Mesodermal cell (in vitro differentiated cells): ENCODE data around the gene TUBB4B.

Experiments used
- H3K27ac ChIP-seq: 2 replicates; pipeline ENCODE4 v1.7.0; 2013; ENCODE audit warnings: mild to moderate bottlenecking, low read depth, low read length, moderate library complexity; ENCODE audit not compliant: severe bottlenecking
- H3K36me3 ChIP-seq: 2 replicates; pipeline ENCODE4 v1.7.1; 2013; ENCODE audit warnings: mild to moderate bottlenecking, low read length, moderate library complexity; ENCODE audit not compliant: control insufficient read depth, insufficient read depth
- H3K4me1 ChIP-seq: one replicate; pipeline ENCODE4 v1.7.1; 2013; ENCODE audit warnings: mild to moderate bottlenecking, low read length; ENCODE audit not compliant: insufficient read depth, control insufficient read depth, poor library complexity, severe bottlenecking
- H3K4me3 ChIP-seq: 2 replicates; pipeline ENCODE4 v1.7.0; 2013; ENCODE audit warnings: low read length, control low read depth, mild to moderate bottlenecking; ENCODE audit not compliant: insufficient read depth, poor library complexity, severe bottlenecking; ENCODE audit errors: extremely low read depth
- H3K9me3 ChIP-seq: 2 replicates; pipeline ENCODE4 v1.7.1; 2013; ENCODE audit warnings: mild to moderate bottlenecking, low read length, moderate library complexity; ENCODE audit not compliant: control insufficient read depth
- WGBS, 2 experiments: methylation state at CpG; one replicate each; pipeline ENCODE4 v1.1.5; 2013; ENCODE audit warnings: missing lambda C conversion rate in 2 of 2; ENCODE audit not compliant: insufficient coverage in 2 of 2; 5-methylcytosine and 5-hydroxymethylcytosine counted together

Gene TUBB4B

DNA sequence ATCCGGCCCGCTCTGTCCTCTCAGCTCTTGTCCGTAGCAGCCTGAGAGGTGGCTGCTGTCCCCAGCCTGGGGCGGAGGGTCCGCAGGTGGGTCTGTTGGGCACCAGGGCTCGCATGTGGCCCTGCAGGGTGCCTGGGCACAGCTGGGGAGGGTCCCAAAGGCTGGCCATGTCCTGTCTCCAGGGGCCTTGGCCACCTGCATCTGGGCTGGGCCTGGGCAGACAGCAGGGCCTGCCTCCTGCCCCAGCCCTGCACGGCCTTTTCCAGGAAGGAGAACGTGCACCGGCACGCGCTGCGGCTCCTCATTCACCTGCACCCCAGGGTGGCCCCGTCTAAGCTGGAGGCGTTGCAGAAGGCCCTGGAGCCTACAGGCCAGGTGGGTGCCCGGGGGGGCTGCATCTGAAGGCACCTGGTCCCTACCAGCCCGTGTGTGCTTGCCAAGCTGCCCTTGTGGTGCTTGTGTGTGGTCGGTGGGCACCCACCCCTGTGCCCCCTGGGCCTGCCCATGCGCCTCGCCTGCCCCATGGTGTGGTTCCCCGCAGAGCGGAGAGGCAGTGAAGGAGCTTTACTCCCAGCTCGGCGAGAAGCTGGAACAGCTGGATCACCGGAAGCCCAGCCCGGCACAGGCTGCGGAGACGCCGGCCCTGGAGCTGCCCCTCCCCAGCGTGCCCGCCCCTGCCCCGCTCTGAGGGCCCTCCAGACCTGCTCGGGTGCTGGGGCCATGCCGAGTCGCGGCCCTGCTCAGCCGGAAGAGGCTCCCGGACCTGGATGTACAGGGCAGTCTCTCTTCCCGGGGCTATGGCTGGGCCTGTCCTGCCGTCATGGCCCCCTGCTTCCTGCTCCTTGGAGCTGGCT is 31.4 kb downstream of the TUBB4B start:
- peaks cover 55% of the 10 kb centered on the region for H3K36me3 ChIP-seq
- no peak overlapping the region for H3K4me3 ChIP-seq
- H3K27ac ChIP-seq: no peak overlapping the region
- H3K9me3 ChIP-seq: no peaks in the 10 kb centered on the region
- WGBS, 2 experiments: 93 to 95% methylated on average over 30 to 38 of the region's 39 CpGs
- H3K4me1 ChIP-seq: peaks cover 20% of the 10 kb centered on the region

DNA sequence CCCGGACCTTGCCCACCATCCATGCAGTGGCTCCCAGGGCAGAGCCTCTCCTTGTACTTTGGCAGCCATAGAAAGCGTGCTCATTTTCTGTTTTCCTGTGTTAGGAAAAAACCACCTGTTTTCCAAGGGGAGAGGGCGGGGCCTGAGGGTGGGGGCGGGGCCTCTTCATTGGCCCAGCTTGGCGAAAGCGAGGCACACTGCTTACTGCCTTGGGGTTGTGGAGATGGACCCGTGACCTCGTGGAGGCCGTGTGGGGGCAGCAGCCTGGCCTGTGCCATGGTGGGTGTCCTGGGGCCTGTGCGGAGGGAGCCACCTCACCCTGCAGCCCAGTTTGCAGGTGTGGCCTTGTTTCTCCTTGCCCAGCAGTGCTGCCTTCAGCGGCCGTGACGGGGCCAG is 32.0 kb downstream of the TUBB4B start:
- Histone ChIP-seq H3K27ac (no peak overlapping the region), H3K36me3 (peaks cover 48% of the 10 kb centered on the region), H3K4me1 (peaks cover 20% of the 10 kb centered on the region), H3K9me3 (no peaks in the 10 kb centered on the region), H3K4me3 (no peak overlapping the region)
- 89 to 92% methylated on average over 12 to 13 of the region's 13 CpGs for WGBS, 2 experiments

DNA sequence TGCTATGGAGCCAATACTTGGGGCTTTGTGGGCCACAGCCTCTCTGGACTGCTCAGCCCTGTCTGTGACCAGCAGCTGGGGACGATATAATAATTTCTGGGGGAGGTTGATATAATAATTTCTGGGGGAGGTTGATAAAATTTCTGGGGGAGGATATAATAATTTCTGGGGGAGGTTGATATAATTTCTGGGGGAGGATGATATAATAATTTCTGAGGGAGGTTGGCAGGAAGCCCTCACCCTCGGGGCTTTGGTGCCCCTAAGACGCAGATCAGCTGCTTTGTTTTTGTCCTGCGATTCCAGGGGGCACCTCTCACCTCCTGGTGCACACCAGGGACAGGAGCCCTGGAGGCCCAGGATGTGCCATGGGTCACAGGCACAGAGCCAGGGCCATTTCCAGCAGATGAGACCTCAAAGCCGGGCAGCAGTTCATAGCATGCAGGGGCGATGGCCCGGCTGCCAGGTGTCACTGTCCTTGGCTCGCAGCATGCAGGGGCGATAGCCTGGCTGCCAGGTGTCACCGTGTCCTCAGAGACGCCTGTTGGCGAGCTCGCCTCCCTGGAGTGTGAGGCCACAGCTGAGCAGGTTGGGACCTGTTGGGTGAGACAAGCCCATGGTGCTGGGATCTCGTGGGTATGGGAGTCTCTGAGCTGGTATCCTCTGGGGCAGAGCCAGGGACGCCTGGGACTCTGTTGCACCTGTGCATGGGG is 32.7 kb downstream of the TUBB4B start:
- H3K4me1 ChIP-seq: peaks cover 20% of the 10 kb centered on the region
- WGBS, 2 experiments: 85 to 91% methylated on average over 10 to 14 of the region's 15 CpGs
- H3K27ac ChIP-seq: no peak overlapping the region
- no peak overlapping the region for H3K4me3 ChIP-seq
- no peaks in the 10 kb centered on the region for H3K9me3 ChIP-seq
- H3K36me3 ChIP-seq: peaks cover 45% of the 10 kb centered on the region

GRCh38 chr9:137275203-137275587 is 34.1 kb downstream of the TUBB4B start:
- Histone ChIP-seq H3K9me3 (no peaks in the 10 kb centered on the region), H3K36me3 (peaks cover 43% of the 10 kb centered on the region), H3K4me3 (no peak overlapping the region), H3K27ac (no peak overlapping the region), H3K4me1 (peaks cover 23% of the 10 kb centered on the region)
- 88 to 98% methylated on average over 7 to 9 of the region's 10 CpGs for WGBS, 2 experiments

DNA sequence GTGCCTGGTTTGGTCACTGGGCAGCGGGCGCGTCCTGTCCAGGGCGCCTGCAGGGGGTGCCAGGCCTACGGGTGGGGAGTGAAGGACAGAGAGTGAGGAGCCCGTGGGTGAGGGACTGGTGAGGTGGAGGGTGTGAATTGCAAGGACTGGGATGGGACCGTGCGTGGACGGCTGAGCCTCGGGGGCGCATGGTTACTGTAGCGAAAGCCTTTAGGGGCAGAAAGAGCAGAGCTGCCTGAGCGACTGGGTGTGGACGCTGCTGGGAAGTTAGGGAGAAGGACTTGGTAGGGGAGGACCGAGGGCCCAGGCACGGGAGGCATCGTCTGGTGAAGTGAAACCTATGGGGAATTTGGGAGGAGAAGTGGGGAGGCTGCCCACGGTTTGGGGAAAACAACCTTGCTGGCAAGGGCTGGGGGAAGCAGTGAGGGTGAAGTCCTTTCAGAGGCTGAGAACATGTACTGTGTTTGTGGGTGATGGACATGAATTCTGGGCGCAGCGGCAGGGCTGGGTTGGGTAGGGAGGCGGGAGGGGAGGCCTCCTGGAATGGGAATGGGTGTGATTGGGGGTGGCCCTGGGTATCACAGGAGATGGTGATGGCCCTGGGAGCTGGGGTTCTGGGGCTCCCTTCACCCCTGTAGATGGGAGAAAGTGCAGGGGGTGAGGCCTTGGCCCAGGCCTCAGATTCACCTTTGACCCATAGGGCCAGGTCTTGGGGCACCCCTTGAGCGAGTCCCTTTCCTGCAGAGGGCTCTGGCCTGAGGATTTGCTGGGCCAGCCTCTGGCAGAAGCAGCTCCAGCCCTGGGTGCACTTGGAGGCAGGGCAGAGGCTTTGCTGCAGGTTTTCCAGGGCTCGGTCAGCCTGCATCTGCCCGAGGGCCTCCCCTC is 34.7 kb downstream of the TUBB4B start:
- no peak overlapping the region for H3K4me3 ChIP-seq
- peaks cover 42% of the 10 kb centered on the region for H3K36me3 ChIP-seq
- 92 to 93% methylated on average over 19 to 21 of the region's 24 CpGs for WGBS, 2 experiments
- peak overlapping the region; percentile 91 for H3K27ac ChIP-seq
- H3K4me1 ChIP-seq: peaks cover 23% of the 10 kb centered on the region
- H3K9me3 ChIP-seq: no peaks in the 10 kb centered on the region

DNA sequence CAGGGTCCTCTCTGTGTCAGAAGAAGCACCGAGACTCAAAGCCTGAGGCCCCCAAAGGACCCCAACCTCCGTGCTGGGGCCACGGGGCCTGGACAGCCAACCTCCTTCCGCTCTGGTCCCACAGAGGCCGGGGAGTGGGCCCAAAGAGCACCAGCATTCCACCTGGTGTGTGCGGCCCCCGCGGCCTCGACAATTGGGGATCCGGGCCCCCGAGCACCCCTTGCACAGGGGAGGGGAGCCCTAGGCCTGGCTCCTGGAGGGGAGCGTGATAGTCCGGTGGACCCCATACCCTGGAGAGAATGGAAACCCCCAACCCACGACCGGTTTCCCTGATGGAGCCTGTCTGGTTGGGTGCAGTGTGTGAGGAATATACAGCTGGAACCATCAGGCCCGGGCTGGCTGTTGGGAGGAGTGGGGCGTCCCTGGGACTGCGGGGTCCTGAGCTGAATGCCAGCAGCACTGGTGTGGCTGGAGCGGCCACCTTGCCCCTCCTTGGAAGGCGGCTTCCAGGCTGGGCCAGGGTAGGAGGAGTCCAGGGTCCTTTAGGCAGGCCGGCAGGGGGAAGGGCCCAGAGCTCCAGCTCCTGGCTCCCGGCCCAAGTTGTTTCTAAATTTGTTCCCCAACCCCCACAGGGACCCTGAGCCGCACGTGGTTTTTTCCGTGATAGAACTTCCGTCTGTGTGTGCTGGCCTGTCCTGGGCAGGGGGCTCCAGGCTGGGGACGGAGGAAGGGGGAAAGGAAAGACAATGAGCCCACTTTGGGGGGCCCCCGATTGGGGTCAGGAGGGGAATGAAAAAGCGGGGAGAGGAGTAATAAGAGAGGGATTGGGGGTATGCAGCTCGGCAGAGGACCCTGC is 35.6 kb downstream of the TUBB4B start:
- Histone ChIP-seq H3K36me3 (peaks cover 36% of the 10 kb centered on the region), H3K4me3 (peak overlapping the region; percentile 64), H3K27ac (peak overlapping the region; percentile 91), H3K9me3 (no peaks in the 10 kb centered on the region), H3K4me1 (peaks cover 23% of the 10 kb centered on the region)
- WGBS, 2 experiments: 46 to 60% methylated on average over 20 to 25 of the region's 30 CpGs

GRCh38 chr9:137277329-137278041 is 36.4 kb downstream of the TUBB4B start, which contains the start of gene TOR4A:
TSS of gene TOR4A (plus strand) at chr9:137277726. CDS start at chr9:137278690, 964 bp downstream.
- Histone ChIP-seq H3K4me3 (peak within 1 kb of the TSS; percentile 64), H3K36me3 (peaks cover 36% of the 10 kb centered on the region), H3K4me1 (peaks cover 23% of the 10 kb centered on the region), H3K9me3 (no peaks in the 10 kb centered on the region), H3K27ac (peak within 1 kb of the TSS; percentile 91)
- WGBS, 2 experiments: 10 to 19% methylated on average over 13 to 19 of the region's 25 CpGs

DNA sequence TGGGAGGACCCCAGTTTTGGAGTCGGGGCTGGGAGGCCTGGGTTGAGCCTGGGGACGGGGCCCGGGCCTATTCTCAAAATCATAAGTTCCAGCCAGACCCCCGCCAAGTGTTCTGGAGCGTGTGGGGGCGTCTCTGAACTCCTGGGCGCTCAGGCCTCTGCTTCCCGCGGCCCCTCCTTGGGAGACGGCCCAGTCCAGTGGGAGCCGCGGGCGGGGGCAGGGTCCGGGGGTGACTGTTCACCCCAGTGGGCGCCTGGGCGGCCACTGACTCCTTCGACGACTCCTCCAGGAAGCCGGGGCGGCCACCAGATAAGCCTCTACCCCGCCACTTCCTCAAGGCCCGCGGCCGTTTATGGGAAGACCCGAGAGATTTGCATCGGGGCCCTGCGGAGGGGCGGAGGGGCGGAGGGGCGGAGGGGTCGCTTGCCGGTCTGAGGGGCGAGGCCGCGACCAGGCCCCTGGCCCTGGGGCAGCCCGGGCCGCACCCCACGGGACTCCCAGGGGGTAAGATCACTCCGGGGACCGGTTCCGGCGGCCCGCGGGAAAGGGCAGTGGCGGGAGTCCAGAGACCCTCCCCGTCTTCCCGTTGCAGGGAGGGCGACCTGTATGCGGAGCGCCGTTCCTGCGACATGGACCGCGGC is 37.1 kb downstream of the TUBB4B start:
- H3K4me1 ChIP-seq: peaks cover 23% of the 10 kb centered on the region
- H3K27ac ChIP-seq: peak overlapping the region; percentile 91
- no peaks in the 10 kb centered on the region for H3K9me3 ChIP-seq
- H3K36me3 ChIP-seq: peaks cover 39% of the 10 kb centered on the region
- 25 to 35% methylated on average over 39 to 44 of the region's 54 CpGs for WGBS, 2 experiments
- H3K4me3 ChIP-seq: peak overlapping the region; percentile 64
